Retinal pigment epithelial cell (primary cell): ENCODE data around the gene SOBP.

Experiments used
- DNase-seq: peaks from one replicate; pipeline ENCODE4 v3.0.0-alpha.2; 2010; ENCODE audit warnings: low read depth
- H3K4me3 ChIP-seq: 2 replicates; pipeline ENCODE4 v1.5.1; 2011; ENCODE audit warnings: mild to moderate bottlenecking, low read length, control low read depth, moderate library complexity
- CTCF ChIP-seq: conservative IDR thresholded peaks from 2 replicates; pipeline ENCODE4 v1.5.1; 2011; ENCODE audit warnings: low read depth, low read length, control low read depth, inconsistent platforms

Gene SOBP

GRCh38 chr6:107624541-107624940 is 134.6 kb downstream of the SOBP start:
- no peak overlapping the region for H3K4me3 ChIP-seq
- TF ChIP-seq CTCF, result no peak
- no peak for DNase-seq

GRCh38 chr6:107625264-107625663 is 135.3 kb downstream of the SOBP start:
- no peak for TF ChIP-seq CTCF
- DNase-seq, result no peak

GRCh38 chr6:107626645-107627044 is 136.7 kb downstream of the SOBP start:
- DNase-seq, result no peak
- no peak for TF ChIP-seq CTCF
- H3K4me3 ChIP-seq, result no peak overlapping the region

More at GRCh38 chr6:107625264-107625663, 135.3 kb downstream of the SOBP start:
- no peak overlapping the region for H3K4me3 ChIP-seq

- DNase-seq, result no peak
- TF ChIP-seq CTCF, result no peak
- H3K4me3 ChIP-seq, result no peak overlapping the region
These were observed 138.1 kb downstream of the SOBP start for GRCh38 chr6:107627969-107628368.

GRCh38 chr6:107628878-107629277 is 139.0 kb downstream of the SOBP start:
- no peak overlapping the region for H3K4me3 ChIP-seq
- no peak for TF ChIP-seq CTCF
- DNase-seq, result no peak

- no peak overlapping the region for H3K4me3 ChIP-seq
- TF ChIP-seq CTCF, result no peak
- peak; percentile 42 for DNase-seq
These were observed 139.7 kb downstream of the SOBP start for GRCh38 chr6:107629548-107630129.

- H3K4me3 ChIP-seq, result no peak overlapping the region
- no peak for TF ChIP-seq CTCF
- no peak for DNase-seq
These were observed 140.5 kb downstream of the SOBP start for GRCh38 chr6:107630348-107630977.
